GM12891 (cell line): ENCODE data around the gene KIN.

Experiments
- POLR2A ChIP-seq: IDR thresholded peaks from 2 replicates; pipeline ENCODE4 v1.6.1; 2011; ENCODE audit warnings: low read depth, low read length, control low read depth
- POLR2AphosphoS5 ChIP-seq: IDR thresholded peaks from 2 replicates; pipeline ENCODE4 v1.6.1; 2011; ENCODE audit warnings: low read depth, low read length, control low read depth
- SPI1 ChIP-seq: IDR thresholded peaks from 2 replicates; pipeline ENCODE4 v1.6.1; 2011; ENCODE audit warnings: low read depth, low read length, control low read depth
- TAF1 ChIP-seq: IDR thresholded peaks from 2 replicates; pipeline ENCODE4 v1.6.1; 2011; ENCODE audit warnings: low read depth, low read length, control low read depth

DNA sequence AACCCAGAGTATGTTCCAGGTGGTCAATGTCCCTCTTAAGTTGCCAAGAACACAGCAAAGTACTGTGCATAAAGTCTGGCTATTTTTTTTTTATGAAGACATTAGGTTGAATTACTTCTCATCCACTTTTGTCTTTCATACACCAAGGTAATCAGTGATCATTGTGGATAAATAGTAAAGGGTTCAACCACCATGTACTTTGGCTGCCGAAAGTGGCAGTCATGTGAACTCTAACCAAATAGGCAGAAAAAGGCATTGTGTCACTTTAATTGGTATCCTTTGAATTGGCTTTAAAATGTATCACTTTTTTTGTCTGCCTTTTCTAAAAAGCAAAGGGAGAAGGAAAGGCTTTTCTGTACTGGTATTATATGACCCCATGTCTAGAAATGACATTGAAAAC lies 77.3 kb downstream of the KIN start:
- TF ChIP-seq POLR2A (no peak), POLR2AphosphoS5 (no peak), TAF1 (no peak), SPI1 (no peak)
